ENCODE measurements around the gene SERPINF2.

SERPINF2 gene

GRCh38 chr17:1750628-1751027 lies 8.0 kb downstream of the SERPINF2 start:
- no peaks in the 10 kb centered on the region for H3K9me3 ChIP-seq (ENCODE audit: control insufficient read depth, low read length)
- no peaks in the 10 kb centered on the region for H3K27me3 ChIP-seq (ENCODE audit: control insufficient read depth, insufficient read depth, low read length, poor library complexity, severe bottlenecking)
- H3K36me3 ChIP-seq (ENCODE audit: control insufficient read depth, insufficient read depth, low read length) = no peaks in the 10 kb centered on the region
- WGBS, 2 experiments = 82 to 87% methylated on average over 9 of the region's 9 CpGs
- peaks cover 11% of the 10 kb centered on the region for H3K4me1 ChIP-seq (ENCODE audit: control insufficient read depth, insufficient read depth, low read length)
- H3K4me3 ChIP-seq (ENCODE audit: insufficient read depth, low read depth, low read length) = no peak overlapping the region
- H3K27ac ChIP-seq (ENCODE audit: insufficient read depth, low read depth, low read length, poor library complexity, severe bottlenecking) = no peak overlapping the region

GRCh38 chr17:1752425-1753262 lies 10.0 kb downstream of the SERPINF2 start:
- no peaks in the 10 kb centered on the region for H3K9me3 ChIP-seq (ENCODE audit: control insufficient read depth, low read length)
- peaks cover 11% of the 10 kb centered on the region for H3K4me1 ChIP-seq (ENCODE audit: control insufficient read depth, insufficient read depth, low read length)
- no peaks in the 10 kb centered on the region for H3K36me3 ChIP-seq (ENCODE audit: control insufficient read depth, insufficient read depth, low read length)
- no peaks in the 10 kb centered on the region for H3K27me3 ChIP-seq (ENCODE audit: control insufficient read depth, insufficient read depth, low read length, poor library complexity, severe bottlenecking)
- WGBS, 2 experiments = 70 to 73% methylated on average over 18 of the region's 18 CpGs
- no peak overlapping the region for H3K4me3 ChIP-seq (ENCODE audit: insufficient read depth, low read depth, low read length)
- no peak overlapping the region for H3K27ac ChIP-seq (ENCODE audit: insufficient read depth, low read depth, low read length, poor library complexity, severe bottlenecking)

GRCh38 chr17:1753767-1754429 lies 11.2 kb downstream of the SERPINF2 start:
- peaks cover 11% of the 10 kb centered on the region for H3K4me1 ChIP-seq (ENCODE audit: control insufficient read depth, insufficient read depth, low read length)
- no peak overlapping the region for H3K4me3 ChIP-seq (ENCODE audit: insufficient read depth, low read depth, low read length)
- H3K36me3 ChIP-seq (ENCODE audit: control insufficient read depth, insufficient read depth, low read length) = no peaks in the 10 kb centered on the region
- no peak overlapping the region for H3K27ac ChIP-seq (ENCODE audit: insufficient read depth, low read depth, low read length, poor library complexity, severe bottlenecking)
- WGBS, 2 experiments = 74 to 75% methylated on average over 23 of the region's 23 CpGs
- H3K27me3 ChIP-seq (ENCODE audit: control insufficient read depth, insufficient read depth, low read length, poor library complexity, severe bottlenecking) = no peaks in the 10 kb centered on the region
- no peaks in the 10 kb centered on the region for H3K9me3 ChIP-seq (ENCODE audit: control insufficient read depth, low read length)

- Histone ChIP-seq H3K27me3 (ENCODE audit: control insufficient read depth, insufficient read depth, low read length, poor library complexity, severe bottlenecking) (no peaks in the 10 kb centered on the region), H3K4me3 (ENCODE audit: insufficient read depth, low read depth, low read length) (no peak overlapping the region), H3K36me3 (ENCODE audit: control insufficient read depth, insufficient read depth, low read length) (no peaks in the 10 kb centered on the region), H3K9me3 (ENCODE audit: control insufficient read depth, low read length) (no peaks in the 10 kb centered on the region), H3K4me1 (ENCODE audit: control insufficient read depth, insufficient read depth, low read length) (peaks cover 11% of the 10 kb centered on the region), H3K27ac (ENCODE audit: insufficient read depth, low read depth, low read length, poor library complexity, severe bottlenecking) (no peak overlapping the region)
- WGBS, 2 experiments = 67 to 71% methylated on average over 25 of the region's 25 CpGs
These were observed 11.9 kb downstream of the SERPINF2 start for GRCh38 chr17:1754430-1755112.

- no peaks in the 10 kb centered on the region for H3K36me3 ChIP-seq (ENCODE audit: control insufficient read depth, insufficient read depth, low read length)
- peaks cover 11% of the 10 kb centered on the region for H3K4me1 ChIP-seq (ENCODE audit: control insufficient read depth, insufficient read depth, low read length)
- H3K4me3 ChIP-seq (ENCODE audit: insufficient read depth, low read depth, low read length) = no peak overlapping the region
- H3K9me3 ChIP-seq (ENCODE audit: control insufficient read depth, low read length) = no peaks in the 10 kb centered on the region
- no peak overlapping the region for H3K27ac ChIP-seq (ENCODE audit: insufficient read depth, low read depth, low read length, poor library complexity, severe bottlenecking)
- H3K27me3 ChIP-seq (ENCODE audit: control insufficient read depth, insufficient read depth, low read length, poor library complexity, severe bottlenecking) = no peaks in the 10 kb centered on the region
- 88 to 91% methylated on average over 20 of the region's 20 CpGs for WGBS, 2 experiments
These were observed 12.7 kb downstream of the SERPINF2 start for GRCh38 chr17:1755252-1755826.

GRCh38 chr17:1755827-1756262 lies 13.2 kb downstream of the SERPINF2 start:
- Histone ChIP-seq H3K4me3 (ENCODE audit: insufficient read depth, low read depth, low read length) (no peak overlapping the region), H3K36me3 (ENCODE audit: control insufficient read depth, insufficient read depth, low read length) (no peaks in the 10 kb centered on the region), H3K9me3 (ENCODE audit: control insufficient read depth, low read length) (no peaks in the 10 kb centered on the region), H3K27ac (ENCODE audit: insufficient read depth, low read depth, low read length, poor library complexity, severe bottlenecking) (no peak overlapping the region), H3K27me3 (ENCODE audit: control insufficient read depth, insufficient read depth, low read length, poor library complexity, severe bottlenecking) (no peaks in the 10 kb centered on the region), H3K4me1 (ENCODE audit: control insufficient read depth, insufficient read depth, low read length) (peaks cover 11% of the 10 kb centered on the region)
- 79 to 83% methylated on average over 17 of the region's 17 CpGs for WGBS, 2 experiments

- 91 to 93% methylated on average over 15 of the region's 15 CpGs for WGBS, 2 experiments
- Histone ChIP-seq H3K4me1 (ENCODE audit: control insufficient read depth, insufficient read depth, low read length) (peaks cover 23% of the 10 kb centered on the region), H3K36me3 (ENCODE audit: control insufficient read depth, insufficient read depth, low read length) (no peaks in the 10 kb centered on the region), H3K27me3 (ENCODE audit: control insufficient read depth, insufficient read depth, low read length, poor library complexity, severe bottlenecking) (no peaks in the 10 kb centered on the region), H3K9me3 (ENCODE audit: control insufficient read depth, low read length) (no peaks in the 10 kb centered on the region), H3K27ac (ENCODE audit: insufficient read depth, low read depth, low read length, poor library complexity, severe bottlenecking) (no peak overlapping the region), H3K4me3 (ENCODE audit: insufficient read depth, low read depth, low read length) (no peak overlapping the region)
These were observed 16.1 kb downstream of the SERPINF2 start for GRCh38 chr17:1758807-1759206.

- no peak overlapping the region for H3K4me3 ChIP-seq (ENCODE audit: insufficient read depth, low read depth, low read length)
- no peaks in the 10 kb centered on the region for H3K27me3 ChIP-seq (ENCODE audit: control insufficient read depth, insufficient read depth, low read length, poor library complexity, severe bottlenecking)
- peaks cover 20% of the 10 kb centered on the region for H3K4me1 ChIP-seq (ENCODE audit: control insufficient read depth, insufficient read depth, low read length)
- H3K27ac ChIP-seq (ENCODE audit: insufficient read depth, low read depth, low read length, poor library complexity, severe bottlenecking) = no peak overlapping the region
- WGBS, 2 experiments = 86 to 89% methylated on average over 3 to 5 of the region's 5 CpGs
- no peaks in the 10 kb centered on the region for H3K36me3 ChIP-seq (ENCODE audit: control insufficient read depth, insufficient read depth, low read length)
- no peaks in the 10 kb centered on the region for H3K9me3 ChIP-seq (ENCODE audit: control insufficient read depth, low read length)
These were observed 16.9 kb downstream of the SERPINF2 start for GRCh38 chr17:1759529-1759928.

- WGBS, 2 experiments = 43 to 46% methylated on average over 21 of the region's 21 CpGs
- peak overlapping the region; percentile 31 for H3K4me3 ChIP-seq (ENCODE audit: insufficient read depth, low read depth, low read length)
- H3K27ac ChIP-seq (ENCODE audit: insufficient read depth, low read depth, low read length, poor library complexity, severe bottlenecking) = no peak overlapping the region
These were observed 19.7 kb downstream of the SERPINF2 start for GRCh38 chr17:1762233-1762900.

More at GRCh38 chr17:1762233-1762900, 19.7 kb downstream of the SERPINF2 start:
- peaks cover 20% of the 10 kb centered on the region for H3K4me1 ChIP-seq (ENCODE audit: control insufficient read depth, insufficient read depth, low read length)
- no peaks in the 10 kb centered on the region for H3K36me3 ChIP-seq (ENCODE audit: control insufficient read depth, insufficient read depth, low read length)
- no peaks in the 10 kb centered on the region for H3K9me3 ChIP-seq (ENCODE audit: control insufficient read depth, low read length)
- H3K27me3 ChIP-seq (ENCODE audit: control insufficient read depth, insufficient read depth, low read length, poor library complexity, severe bottlenecking) = no peaks in the 10 kb centered on the region
